ENCODE measurements around the gene ZFHX3.

- TF ChIP-seq CTCF (conservative IDR thresholded peaks at IDR 0.05; ENCODE audit: low read depth, low read length) (no peak), EZH2 (IDR thresholded peaks at IDR 0.05; ENCODE audit: borderline replicate concordance, low read depth, low read length, poor library complexity, severe bottlenecking) (no peak)
Measured at GRCh38 chr16:72967941-72968340, 80.0 kb downstream of the ZFHX3 start.

Data from A673 (cell line).